Suprapubic skin (tissue), 4 donors: ENCODE results near the gene SIN3A.

ENCODE experiments used
- POLR2A ChIP-seq, 2 donors: fragments of 450-650 bp; IDR thresholded peaks; one replicate each; pipeline ENCODE4 v1.6.1; 2017; ENCODE audit warnings: antibody characterized with exemption in 2 of 2, mild to moderate bottlenecking in 2 of 2, moderate library complexity in 2 of 2
- POLR2AphosphoS5 ChIP-seq, 3 donors: sonication (generic); formaldehyde crosslinking; IDR thresholded peaks; one replicate each; pipeline ENCODE4 v1.6.1; 2017; ENCODE audit warnings: antibody characterized with exemption in 3 of 3
- TF ChIP-seq, protein P1 (sequence below), 2 donors: fragments of 200-600 bp in 1 of 2; fragments of 450-650 bp in 1 of 2; sonication (generic) in 1 of 2; IDR thresholded peaks; one replicate each; pipeline ENCODE4 v1.5.1; 2016 to 2019; ENCODE audit warnings: antibody characterized with exemption in 2 of 2, mild to moderate bottlenecking in 1 of 2, moderate library complexity in 1 of 2

DNA sequence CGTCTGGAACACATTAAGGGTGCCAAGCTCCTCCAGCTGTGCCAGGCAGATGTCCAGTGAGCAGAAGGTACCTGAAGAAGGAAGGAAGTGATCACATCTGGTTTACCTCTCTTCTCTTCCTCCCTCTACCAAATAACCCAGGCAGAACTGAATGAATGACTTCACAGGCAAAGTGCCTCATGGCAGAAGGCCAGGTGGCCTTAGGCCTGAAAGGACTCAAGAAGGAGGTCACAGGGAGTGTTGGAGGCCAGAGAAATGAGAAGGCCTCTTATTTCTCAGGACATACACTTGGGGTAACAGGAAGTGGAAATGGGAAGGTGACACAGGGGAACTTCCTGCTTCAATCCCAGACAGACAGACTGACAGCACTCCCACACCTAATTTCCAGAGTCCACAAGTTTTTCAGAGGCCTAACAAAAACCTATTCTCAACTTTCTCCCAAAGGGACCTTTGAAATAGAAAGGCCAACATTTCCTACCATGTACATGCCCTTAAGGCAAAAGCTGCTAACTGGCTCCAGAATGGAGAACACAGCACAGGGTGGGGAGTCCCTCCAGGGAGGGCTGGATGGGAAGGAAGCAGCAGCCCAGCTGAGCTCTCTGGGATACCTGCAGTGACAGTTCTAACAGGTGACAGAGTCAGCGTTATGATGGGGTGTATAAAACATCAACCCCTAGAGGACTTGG, 17.6 kb upstream of the SIN3A start:
- no peak for TF ChIP-seq POLR2A (IDR thresholded peaks at IDR 0.05)
- TF ChIP-seq, protein P1, sequence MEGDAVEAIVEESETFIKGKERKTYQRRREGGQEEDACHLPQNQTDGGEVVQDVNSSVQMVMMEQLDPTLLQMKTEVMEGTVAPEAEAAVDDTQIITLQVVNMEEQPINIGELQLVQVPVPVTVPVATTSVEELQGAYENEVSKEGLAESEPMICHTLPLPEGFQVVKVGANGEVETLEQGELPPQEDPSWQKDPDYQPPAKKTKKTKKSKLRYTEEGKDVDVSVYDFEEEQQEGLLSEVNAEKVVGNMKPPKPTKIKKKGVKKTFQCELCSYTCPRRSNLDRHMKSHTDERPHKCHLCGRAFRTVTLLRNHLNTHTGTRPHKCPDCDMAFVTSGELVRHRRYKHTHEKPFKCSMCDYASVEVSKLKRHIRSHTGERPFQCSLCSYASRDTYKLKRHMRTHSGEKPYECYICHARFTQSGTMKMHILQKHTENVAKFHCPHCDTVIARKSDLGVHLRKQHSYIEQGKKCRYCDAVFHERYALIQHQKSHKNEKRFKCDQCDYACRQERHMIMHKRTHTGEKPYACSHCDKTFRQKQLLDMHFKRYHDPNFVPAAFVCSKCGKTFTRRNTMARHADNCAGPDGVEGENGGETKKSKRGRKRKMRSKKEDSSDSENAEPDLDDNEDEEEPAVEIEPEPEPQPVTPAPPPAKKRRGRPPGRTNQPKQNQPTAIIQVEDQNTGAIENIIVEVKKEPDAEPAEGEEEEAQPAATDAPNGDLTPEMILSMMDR (IDR thresholded peaks at IDR 0.05) = no peak
- TF ChIP-seq POLR2AphosphoS5 (IDR thresholded peaks at IDR 0.05) = no peak
